Endothelial cell of umbilical vein (primary cell): ENCODE data around the gene FEM1C. TPM values are rescaled to one million over a fixed set of nuclear protein-coding genes. Genes with fewer than 3 reads are reported as not detected.

Experiments
- BruUV-seq: library from RNA; stranded (reverse); fragments of 400-500 nt; replicated peaks from 2 replicates; lab custom pipeline; 2021; lab: Mats Ljungman, UMichigan
- CTCF ChIA-PET: fragments of 300-600, 350-600 bp; sonication (Branson Sonifier 250); formaldehyde crosslinking; loops from one replicate; lab custom pipeline; 2021; ENCODE audit warnings: antibody characterized with exemption, inconsistent platforms; lab: Charles Lee
- POLR2A ChIA-PET: fragments of 300-600, 350-600 bp; sonication (Branson Sonifier 250); formaldehyde crosslinking; loops from one replicate; lab custom pipeline; 2021; ENCODE audit warnings: antibody characterized with exemption, inconsistent platforms; lab: Charles Lee
- DNase-seq: peaks from one replicate; pipeline ENCODE4 v3.0.0-alpha.2; 2011; ENCODE audit warnings: low read depth, low spot score
- FAIRE-seq: peaks from 2 replicates; lab custom pipeline; 2011; peaks lifted over from hg19 to GRCh38; lab: Jason Lieb, UNC
- H2AFZ ChIP-seq: 2 replicates; pipeline ENCODE4 v1.6.0; 2012; ENCODE audit warnings: low read depth, low read length, control low read depth, inconsistent platforms
- H3K27ac ChIP-seq: 2 replicates; pipeline ENCODE4 v1.5.1; 2011; ENCODE audit warnings: low read depth, mild to moderate bottlenecking, control low read depth, low read length, moderate library complexity; ENCODE audit not compliant: insufficient read depth
- H3K27me3 ChIP-seq, 2 experiments: 2 replicates each; pipeline versions ENCODE4 v1.6.0 to v1.6.1; 2011; ENCODE audit warnings: low read length in 2 of 2, mixed read lengths in 1 of 2; ENCODE audit not compliant: control insufficient read depth in 2 of 2, insufficient read depth in 2 of 2
- H3K36me3 ChIP-seq, 2 experiments: 2 replicates in 1 of 2; 3 replicates in 1 of 2; pipeline ENCODE4 v1.5.1; 2011; ENCODE audit warnings: low read length in 2 of 2, mild to moderate bottlenecking in 1 of 2, moderate library complexity in 1 of 2; ENCODE audit not compliant: control insufficient read depth in 2 of 2, insufficient read depth in 2 of 2; ENCODE audit errors: extremely low read depth in 1 of 2
- H3K4me1 ChIP-seq: 3 replicates; pipeline ENCODE4 v1.5.1; 2011; ENCODE audit warnings: mild to moderate bottlenecking, low read length; ENCODE audit not compliant: control insufficient read depth, insufficient read depth; ENCODE audit errors: extremely low read depth
- H3K4me2 ChIP-seq: 2 replicates; pipeline ENCODE4 v1.6.1; 2011; ENCODE audit warnings: low read length, control low read depth, mixed read lengths; ENCODE audit not compliant: insufficient read depth
- H3K4me3 ChIP-seq, 3 experiments: fragments of 200-600 bp in 1 of 3; sonication (generic), shearing (Covaris generic) in 1 of 3; replicated peaks in 1 of 3; 2 replicates each; pipeline ENCODE4 v1.5.1; 2011 to 2016; ENCODE audit warnings: control low read depth in 3 of 3, low read length in 3 of 3, mild to moderate bottlenecking in 2 of 3, inconsistent platforms in 1 of 3, low read depth in 1 of 3, moderate library complexity in 1 of 3; ENCODE audit not compliant: insufficient read depth in 1 of 3
- H3K79me2 ChIP-seq: 2 replicates; pipeline ENCODE4 v1.6.0; 2012; ENCODE audit warnings: low read length, inconsistent platforms; ENCODE audit not compliant: control insufficient read depth, insufficient read depth
- H3K9ac ChIP-seq: replicated peaks from 2 replicates; pipeline ENCODE3; 2011; ENCODE audit warnings: low read length, control low read depth; ENCODE audit not compliant: insufficient read depth; ENCODE audit errors: extremely low read depth
- H3K9me1 ChIP-seq: replicated peaks from 3 replicates; pipeline ENCODE4 v1.6.0; 2011; ENCODE audit warnings: mild to moderate bottlenecking, low read length; ENCODE audit not compliant: control insufficient read depth, insufficient read depth; ENCODE audit errors: extremely low read depth
- H3K9me3 ChIP-seq: replicated peaks from 2 replicates; pipeline ENCODE4 v1.5.1; 2012; ENCODE audit warnings: low read length, inconsistent platforms; ENCODE audit not compliant: control insufficient read depth, insufficient read depth
- H4K20me1 ChIP-seq: replicated peaks from 2 replicates; pipeline ENCODE3; 2011; ENCODE audit warnings: mild to moderate bottlenecking, low read length; ENCODE audit not compliant: control insufficient read depth, insufficient read depth; ENCODE audit errors: extremely low read depth
- CTCF ChIP-seq, 2 donors: IDR thresholded peaks; 1 replicate in 1 of 2; 2 replicates in 1 of 2; pipeline ENCODE4 v1.5.1; 2011; ENCODE audit warnings: low read length in 2 of 2, mild to moderate bottlenecking in 2 of 2, moderate library complexity in 2 of 2, control low read depth in 1 of 2, inconsistent platforms in 1 of 2, low read depth in 1 of 2; ENCODE audit not compliant: insufficient read depth in 1 of 2; ENCODE audit errors: extremely low read depth in 1 of 2
- EZH2 ChIP-seq: IDR thresholded peaks from 2 replicates; pipeline ENCODE4 v1.6.1; 2012; ENCODE audit warnings: borderline replicate concordance, low read depth, mild to moderate bottlenecking, moderate library complexity, low read length, inconsistent platforms; ENCODE audit not compliant: severe bottlenecking
- FOS ChIP-seq: IDR thresholded peaks from 2 replicates; pipeline ENCODE4 v1.6.1; 2011; ENCODE audit warnings: mild to moderate bottlenecking, low read length, moderate library complexity, borderline replicate concordance; ENCODE audit not compliant: insufficient read depth
- GATA2 ChIP-seq: IDR thresholded peaks from 2 replicates; pipeline ENCODE4 v1.7.0; 2011; ENCODE audit warnings: low read depth, mild to moderate bottlenecking, moderate library complexity, mixed read lengths, low read length; ENCODE audit not compliant: insufficient read length, insufficient read depth
- JUN ChIP-seq: IDR thresholded peaks from 2 replicates; pipeline ENCODE4 v1.6.1; 2011; ENCODE audit warnings: borderline replicate concordance, low read depth; ENCODE audit not compliant: insufficient read length, insufficient read depth
- MAX ChIP-seq: IDR thresholded peaks from 2 replicates; pipeline ENCODE4 v1.6.1; 2011; ENCODE audit not compliant: insufficient read depth, insufficient read length
- MYC ChIP-seq: IDR thresholded peaks from one replicate; pipeline ENCODE4 v1.6.1; 2011; ENCODE audit warnings: mild to moderate bottlenecking, low read depth, low read length
- POLR2A ChIP-seq: IDR thresholded peaks from 2 replicates; pipeline ENCODE4 v1.6.1; 2012; ENCODE audit warnings: low read depth, mild to moderate bottlenecking, control low read depth, low read length
- POLR2AphosphoS5 ChIP-seq: IDR thresholded peaks from 2 replicates; pipeline ENCODE4 v1.6.1; 2012; ENCODE audit warnings: low read depth, mild to moderate bottlenecking, control low read depth, low read length, moderate library complexity; ENCODE audit not compliant: insufficient read depth
- dilution Hi-C: fragments of 300-500 bp; cut with MboI; formaldehyde crosslinking; loops from one replicate; pipeline ENCODE4 v1.15.0; 2019; ENCODE audit warnings: low sequenced_read_pairs; ENCODE audit not compliant: extremely low pct_ligation_motif_present
- intact Hi-C: fragments of 100-400 bp; cut with micrococcal nuclease; formaldehyde crosslinking; loops from one replicate; pipeline ENCODE4 v1.10.0; 2022
- polyA plus RNA-seq, 4 experiments: library from polyadenylated mRNA; depleted of rRNA in 3 of 4; stranded (reverse) in 3 of 4; unstranded in 1 of 4; fragments of >200 nt; gene quantifications; 2 replicates each; pipeline versions ENCODE4 v1.2.1 to v1.2.3, GENCODE V29; 2011 to 2012; ENCODE audit warnings: missing spikeins in 1 of 4
- total RNA-seq: library from RNA; stranded (reverse); gene quantifications from 2 replicates; pipeline ENCODE4 v1.2.3, GENCODE V29; 2021

The FEM1C gene
- total and polyA plus RNA-seq, 2 donors (not counting 3 experiments of a cell fraction or from before 2014, with no cell fraction given), result 6.2 to 16.0 TPM

GRCh38 chr5:115589043-115589442, 44.5 kb upstream of the FEM1C start:
- Histone ChIP-seq H3K9ac (no peak overlapping the region), H3K27me3 (no peaks in the 10 kb centered on the region), H3K4me1 (no peaks in the 10 kb centered on the region), H3K4me3 (no peak overlapping the region), H3K9me1 (no peaks in the 10 kb centered on the region), H3K27ac (no peak overlapping the region), H4K20me1 (no peaks in the 10 kb centered on the region), H3K79me2 (no peaks in the 10 kb centered on the region), H2AFZ (no peak overlapping the region), H3K36me3 (no peaks in the 10 kb centered on the region), H3K9me3 (no peaks in the 10 kb centered on the region), H3K4me2 (no peak overlapping the region)
- intact Hi-C loops (loop anchor here (5.0 to 10.0 kb wide), 3 partner anchors 127 to 492 kb away; no protein-coding TSS in a partner anchor), dilution Hi-C loops (no loop called here)
- TF ChIP-seq EZH2 (no peak), POLR2AphosphoS5 (no peak), CTCF (IDR thresholded peaks at IDR 0.05; ENCODE audit: extremely low read depth in 1 of 2, insufficient read depth in 1 of 2, low read depth in 1 of 2, low read length in 2 of 2) (no peak), MYC (no peak), POLR2A (no peak), JUN (no peak), MAX (no peak), FOS (no peak), GATA2 (no peak)
- no TSS peak for BruUV-seq
- CTCF ChIA-PET, result interaction anchor here (1.3 to 6.0 kb wide), 2 partner anchors 277 to 281 kb away, joined by 3 to 58 read pairs; no protein-coding TSS in a partner anchor
- DNase-seq, result no peak
- FAIRE-seq, result no peak
- POLR2A ChIA-PET, result no interaction called here
